ENCODE measurements around the gene LGSN. TPM values are rescaled to one million over a fixed set of nuclear protein-coding genes. Genes with fewer than 3 reads are reported as not detected.
A peak's percentile ranks its signal among the peaks of the same experiment; 100 is the strongest.
"Not testable (repeated sequence)": the region's sequence is repeated elsewhere in the genome, so short reads cannot be mapped to it uniquely, and the experiment has no call there.

LGSN gene
- total RNA-seq, 6 experiments from 2014 or later, result 0.09 to 1.7 (median 1.00) TPM; not detected in 2

GRCh38 chr6:63245420-63245819, 74.4 kb downstream of the LGSN start:
- Histone ChIP-seq H3K27ac (no peak overlapping the region), H3K36me3 (no peaks in the 10 kb centered on the region), H3K27me3 (no peaks in the 10 kb centered on the region), H3K9me3 (no peaks in the 10 kb centered on the region), H3K4me1 (peaks cover 0 to 19% (median 2%) of the 10 kb centered on the region in 4 donors), H3K4me3 (no peak overlapping the region)
- TF ChIP-seq POLR2A (IDR thresholded peaks at IDR 0.05) (no peak), CTCF (IDR thresholded peaks at IDR 0.05) (no peak)
- 12% methylated on average over 2 of the region's 2 CpGs for WGBS (ENCODE audit: insufficient coverage, low coverage, low lambda C conversion rate, missing lambda C conversion rate)
- intact Hi-C loops (cut with DNase I), result no loop called here
- DNase-seq (no peak), ATAC-seq (peak; percentile 74 to 95 (median 83))

- 58% methylated on average over 3 of the region's 3 CpGs for WGBS (ENCODE audit: insufficient coverage, low coverage, low lambda C conversion rate, missing lambda C conversion rate)
- Histone ChIP-seq H3K4me3 (no peak overlapping the region), H3K9me3 (no peaks in the 10 kb centered on the region), H3K36me3 (no peaks in the 10 kb centered on the region), H3K27me3 (no peaks in the 10 kb centered on the region), H3K27ac (no peak overlapping the region), H3K4me1 (no peaks in the 10 kb centered on the region)
- DNase-seq (no peak), ATAC-seq (no peak)
- no peak for TF ChIP-seq POLR2A (IDR thresholded peaks at IDR 0.05)
- TF ChIP-seq CTCF (IDR thresholded peaks at IDR 0.05), result no peak
- intact Hi-C loops (cut with DNase I), result no loop called here
Observed at GRCh38 chr6:63236398-63236817, 83.4 kb downstream of the LGSN start.

- WGBS (ENCODE audit: insufficient coverage, low coverage, low lambda C conversion rate, missing lambda C conversion rate), result 73% methylated on average over 2 of the region's 12 CpGs
- ATAC-seq, result not testable (repeated sequence)
Observed at GRCh38 chr6:63230511-63230910, 89.3 kb downstream of the LGSN start.

GRCh38 chr6:63230027-63230426, 89.8 kb downstream of the LGSN start:
- ATAC-seq; H3K36me3 ChIP-seq; intact Hi-C loops (cut with DNase I); H3K27ac ChIP-seq; DNase-seq; H3K9me3 ChIP-seq; H3K27me3 ChIP-seq; H3K4me1 ChIP-seq; H3K4me3 ChIP-seq: not testable (repeated sequence)
- WGBS (ENCODE audit: insufficient coverage, low coverage, low lambda C conversion rate, missing lambda C conversion rate), result 98% methylated on average over 8 of the region's 13 CpGs

More at GRCh38 chr6:63230511-63230910, 89.3 kb downstream of the LGSN start:
- H3K36me3 ChIP-seq; DNase-seq; H3K4me3 ChIP-seq; H3K4me1 ChIP-seq; H3K9me3 ChIP-seq; H3K27ac ChIP-seq; intact Hi-C loops (cut with DNase I); H3K27me3 ChIP-seq: not testable (repeated sequence)

- H3K4me1 ChIP-seq; H3K36me3 ChIP-seq; intact Hi-C loops (cut with DNase I); H3K27ac ChIP-seq; DNase-seq; H3K4me3 ChIP-seq; ATAC-seq; H3K27me3 ChIP-seq; H3K9me3 ChIP-seq: not testable (repeated sequence)
- 62% methylated on average over 2 of the region's 32 CpGs for WGBS (ENCODE audit: insufficient coverage, low coverage, low lambda C conversion rate, missing lambda C conversion rate)
Observed at GRCh38 chr6:63227928-63228894, 91.6 kb downstream of the LGSN start.

- DNase-seq; H3K36me3 ChIP-seq; ATAC-seq; H3K4me1 ChIP-seq; intact Hi-C loops (cut with DNase I); H3K9me3 ChIP-seq; H3K27me3 ChIP-seq; H3K4me3 ChIP-seq; H3K27ac ChIP-seq: not testable (repeated sequence)
- WGBS (ENCODE audit: insufficient coverage, low coverage, low lambda C conversion rate, missing lambda C conversion rate), result 47% methylated on average over 4 of the region's 4 CpGs
Observed at GRCh38 chr6:63225987-63226386, 93.8 kb downstream of the LGSN start.

Small RNA genes lying within 50 kb of the gene (small RNA-seq; reads per million reads assigned to genes)
- gene SPTLC1P3, result 0 reads per million in 2 experiments

Other genes with a start within 250 kb of the LGSN start
- gene FKBP1C, start 108.5 kb downstream of the LGSN start, total RNA-seq, result under 1 TPM in 2 of 6 experiments, not detected in 4; 0.29 to 0.37 TPM

Data from right lobe of liver (tissue), 6 donors.